PC-3 (cell line): ENCODE measurements around the gene SLC16A8. TPM values are rescaled to one million over a fixed set of nuclear protein-coding genes. Genes with fewer than 3 reads are reported as not detected.

Experiments used
- ATAC-seq: fragments of 200-7000 bp; cut with Tn5 transposase; 2 replicates; pipeline ENCODE4 v1.9.1; 2020; ENCODE audit warnings: mild to moderate bottlenecking, moderate library complexity
- BruUV-seq: library from RNA; stranded (reverse); fragments of 400-500 nt; replicated peaks from 2 replicates; lab custom pipeline; 2021; lab: Mats Ljungman, UMichigan
- CTCF ChIA-PET: fragments of 300-600 bp; sonication (Branson Sonifier 250); formaldehyde crosslinking; loops from one replicate; lab custom pipeline; 2022; ENCODE audit warnings: antibody characterized with exemption; lab: Charles Lee
- POLR2A ChIA-PET: fragments of 300-600 bp; sonication (Branson Sonifier 250); formaldehyde crosslinking; loops from one replicate; lab custom pipeline; 2022; ENCODE audit warnings: antibody characterized with exemption; ENCODE audit not compliant: unreplicated experiment; lab: Charles Lee
- DNase-seq: peaks from one replicate; pipeline ENCODE4 v3.0.0-alpha.2; 2015
- H2AFZ ChIP-seq: fragments of 300-600 bp; sonication (generic); 2 replicates; pipeline ENCODE4 v1.6.0; 2016; ENCODE audit warnings: antibody characterized with exemption, low read length
- H3F3A ChIP-seq: fragments of 300-600 bp; sonication (generic); one replicate; pipeline ENCODE4 v1.6.0; 2017; ENCODE audit warnings: antibody characterized with exemption, low read length, control low read depth, mild to moderate bottlenecking; ENCODE audit not compliant: unreplicated experiment
- H3K27ac ChIP-seq: fragments of 300-600 bp; sonication (generic); 2 replicates; pipeline ENCODE4 v1.5.1; 2016; ENCODE audit warnings: mild to moderate bottlenecking, low read length
- H3K27me3 ChIP-seq: fragments of 300-600 bp; sonication (generic); 2 replicates; pipeline ENCODE4 v1.6.1; 2016; ENCODE audit warnings: low read length, mixed read lengths
- H3K36me3 ChIP-seq: fragments of 300-600 bp; sonication (generic); 2 replicates; pipeline ENCODE4 v1.6.1; 2016; ENCODE audit warnings: low read depth, mixed run types, low read length, mixed read lengths
- H3K4me1 ChIP-seq: fragments of 300-600 bp; sonication (generic); 2 replicates; pipeline ENCODE4 v1.5.1; 2016; ENCODE audit warnings: low read length; ENCODE audit not compliant: insufficient read depth
- H3K4me2 ChIP-seq: fragments of 300-600 bp; sonication (generic); 2 replicates; pipeline ENCODE4 v1.6.0; 2016; ENCODE audit warnings: low read length
- H3K4me3 ChIP-seq: fragments of 300-600 bp; sonication (generic); 2 replicates; pipeline ENCODE4 v1.5.1; 2016; ENCODE audit warnings: mild to moderate bottlenecking, low read length, mixed read lengths
- H3K79me2 ChIP-seq: fragments of 300-600 bp; sonication (generic); 2 replicates; pipeline ENCODE4 v1.6.1; 2017; ENCODE audit warnings: low read length, mixed read lengths
- H3K9ac ChIP-seq: fragments of 300-600 bp; sonication (generic); 2 replicates; pipeline ENCODE4 v1.6.0; 2016; ENCODE audit warnings: mild to moderate bottlenecking, low read length
- H3K9me2 ChIP-seq: fragments of 300-600 bp; sonication (generic); replicated peaks from 2 replicates; pipeline ENCODE4 v1.6.1; 2016; ENCODE audit warnings: mixed run types, low read length, mixed read lengths
- H3K9me3 ChIP-seq: fragments of 300-600 bp; sonication (generic); 2 replicates; pipeline ENCODE4 v1.6.1; 2016; ENCODE audit warnings: low read length, mixed read lengths
- H4K20me1 ChIP-seq: fragments of 300-600 bp; sonication (generic); 2 replicates; pipeline ENCODE4 v1.6.1; 2016; ENCODE audit warnings: low read length, mixed read lengths
- EZH2 ChIP-seq: fragments of 300-600 bp; sonication (generic); IDR thresholded peaks from one replicate; pipeline ENCODE4 v1.6.1; 2017; ENCODE audit warnings: antibody characterized with exemption, mild to moderate bottlenecking, low read length; ENCODE audit not compliant: unreplicated experiment
- EZH2phosphoT487 ChIP-seq: fragments of 300-600 bp; sonication (generic); IDR thresholded peaks from 2 replicates; pipeline ENCODE4 v1.6.1; 2018; ENCODE audit warnings: mild to moderate bottlenecking, antibody characterized with exemption, low read length, borderline replicate concordance
- intact Hi-C: fragments of 100-400 bp; cut with micrococcal nuclease; formaldehyde crosslinking; loops from 2 replicates; pipeline ENCODE4 v1.9.0; 2023
- total RNA-seq: library from RNA; depleted of rRNA; stranded (reverse); fragments of >200 nt; gene quantifications from 2 replicates; pipeline ENCODE4 v1.2.3, GENCODE V29; 2014
- TF ChIP-seq, protein P1 (sequence below): fragments of 300-600 bp; sonication (generic); conservative IDR thresholded peaks from 2 replicates; pipeline ENCODE4 v1.5.1; 2017; ENCODE audit warnings: antibody characterized with exemption, low read depth, mild to moderate bottlenecking, low read length

The SLC16A8 gene
- total RNA-seq, 1 experiment from 2014 or later, result not detected

DNA sequence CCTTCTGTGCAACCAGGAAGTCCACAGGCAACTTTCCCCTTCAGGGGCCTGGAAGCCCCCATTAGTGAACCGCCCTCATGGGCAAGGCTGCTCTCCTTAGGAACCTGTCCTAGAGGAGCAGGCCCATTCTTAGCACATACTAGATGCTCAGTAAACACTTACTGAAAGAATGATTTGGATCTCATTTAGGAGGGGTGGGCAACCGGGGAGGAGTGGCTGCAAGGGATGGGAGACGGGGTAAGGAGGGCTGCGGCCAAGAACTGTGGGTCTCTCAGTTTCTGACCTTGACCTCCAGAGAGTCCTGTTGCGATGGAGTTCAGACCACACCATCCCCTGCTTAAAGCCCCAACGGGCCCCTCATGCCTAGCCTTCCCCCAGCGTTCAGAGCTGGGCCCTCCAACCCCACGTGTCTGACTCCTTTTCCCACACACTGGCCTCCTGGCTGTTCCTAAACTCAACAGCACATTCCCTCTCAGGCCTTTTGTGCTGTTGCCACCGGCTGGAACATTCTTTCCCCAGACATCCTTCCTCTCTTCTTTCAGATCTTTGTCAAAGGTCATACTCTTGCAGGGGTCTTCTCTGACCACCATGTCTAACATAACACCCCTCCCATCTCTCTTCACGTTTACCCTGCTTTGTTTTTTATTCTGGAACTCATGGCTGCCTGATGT, 47.5 kb downstream of the SLC16A8 start:
- H3K27me3 ChIP-seq, result no peaks in the 10 kb centered on the region
- no peaks in the 10 kb centered on the region for H3K9me3 ChIP-seq
- no peak overlapping the region for H3K4me2 ChIP-seq
- H4K20me1 ChIP-seq, result no peaks in the 10 kb centered on the region
- TF ChIP-seq EZH2 (no peak), EZH2phosphoT487 (no peak)
- TF ChIP-seq, protein P1, sequence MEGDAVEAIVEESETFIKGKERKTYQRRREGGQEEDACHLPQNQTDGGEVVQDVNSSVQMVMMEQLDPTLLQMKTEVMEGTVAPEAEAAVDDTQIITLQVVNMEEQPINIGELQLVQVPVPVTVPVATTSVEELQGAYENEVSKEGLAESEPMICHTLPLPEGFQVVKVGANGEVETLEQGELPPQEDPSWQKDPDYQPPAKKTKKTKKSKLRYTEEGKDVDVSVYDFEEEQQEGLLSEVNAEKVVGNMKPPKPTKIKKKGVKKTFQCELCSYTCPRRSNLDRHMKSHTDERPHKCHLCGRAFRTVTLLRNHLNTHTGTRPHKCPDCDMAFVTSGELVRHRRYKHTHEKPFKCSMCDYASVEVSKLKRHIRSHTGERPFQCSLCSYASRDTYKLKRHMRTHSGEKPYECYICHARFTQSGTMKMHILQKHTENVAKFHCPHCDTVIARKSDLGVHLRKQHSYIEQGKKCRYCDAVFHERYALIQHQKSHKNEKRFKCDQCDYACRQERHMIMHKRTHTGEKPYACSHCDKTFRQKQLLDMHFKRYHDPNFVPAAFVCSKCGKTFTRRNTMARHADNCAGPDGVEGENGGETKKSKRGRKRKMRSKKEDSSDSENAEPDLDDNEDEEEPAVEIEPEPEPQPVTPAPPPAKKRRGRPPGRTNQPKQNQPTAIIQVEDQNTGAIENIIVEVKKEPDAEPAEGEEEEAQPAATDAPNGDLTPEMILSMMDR, result no peak
- DNase-seq, result no peak
- H3K36me3 ChIP-seq, result no peaks in the 10 kb centered on the region
- intact Hi-C loops, result no loop called here
- H3K4me1 ChIP-seq, result peaks cover 14% of the 10 kb centered on the region
- ChIA-PET CTCF (no interaction called here), POLR2A (no interaction called here)
- H3K9ac ChIP-seq, result no peak overlapping the region
- no peaks in the 10 kb centered on the region for H3F3A ChIP-seq
- no peak overlapping the region for H3K4me3 ChIP-seq
- no peak overlapping the region for H3K27ac ChIP-seq
- H3K79me2 ChIP-seq, result no peaks in the 10 kb centered on the region
- H3K9me2 ChIP-seq, result no peaks in the 10 kb centered on the region
- no peak for ATAC-seq
- H2AFZ ChIP-seq, result no peak overlapping the region
- BruUV-seq, result no TSS peak

DNA sequence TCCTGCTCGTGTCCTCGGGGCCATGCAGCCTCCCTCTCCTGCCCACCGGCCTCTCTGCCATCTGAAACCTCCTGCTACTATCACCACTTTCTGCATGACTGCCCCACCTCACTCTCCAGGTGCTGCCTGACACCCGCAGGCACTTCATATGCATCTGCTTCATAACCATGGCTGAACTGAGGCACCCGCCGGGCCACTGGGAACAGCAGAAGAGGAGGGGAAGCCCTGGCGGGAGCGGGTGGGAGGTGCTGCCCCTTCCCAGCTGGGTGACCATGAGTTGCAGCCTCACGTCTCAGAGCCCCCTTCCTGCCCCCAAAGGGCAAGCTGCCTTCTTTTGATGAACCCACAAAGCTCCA, 48.5 kb downstream of the SLC16A8 start:
- no peak overlapping the region for H3K9ac ChIP-seq
- H4K20me1 ChIP-seq, result no peaks in the 10 kb centered on the region
- DNase-seq (no peak), ATAC-seq (no peak)
- no peak overlapping the region for H3K4me3 ChIP-seq
- H3K9me2 ChIP-seq, result no peaks in the 10 kb centered on the region
- no peaks in the 10 kb centered on the region for H3K27me3 ChIP-seq
- intact Hi-C loops, result no loop called here
- H3K4me1 ChIP-seq, result peaks cover 14% of the 10 kb centered on the region
- ChIA-PET POLR2A (no interaction called here), CTCF (no interaction called here)
- no peaks in the 10 kb centered on the region for H3K36me3 ChIP-seq
- no peak overlapping the region for H3K27ac ChIP-seq
- H3F3A ChIP-seq, result no peaks in the 10 kb centered on the region
- no TSS peak for BruUV-seq
- H2AFZ ChIP-seq, result no peak overlapping the region
- H3K4me2 ChIP-seq, result no peak overlapping the region
- no peaks in the 10 kb centered on the region for H3K79me2 ChIP-seq
- TF ChIP-seq, protein P1, result no peak
- no peak for TF ChIP-seq EZH2phosphoT487
- no peaks in the 10 kb centered on the region for H3K9me3 ChIP-seq

DNA sequence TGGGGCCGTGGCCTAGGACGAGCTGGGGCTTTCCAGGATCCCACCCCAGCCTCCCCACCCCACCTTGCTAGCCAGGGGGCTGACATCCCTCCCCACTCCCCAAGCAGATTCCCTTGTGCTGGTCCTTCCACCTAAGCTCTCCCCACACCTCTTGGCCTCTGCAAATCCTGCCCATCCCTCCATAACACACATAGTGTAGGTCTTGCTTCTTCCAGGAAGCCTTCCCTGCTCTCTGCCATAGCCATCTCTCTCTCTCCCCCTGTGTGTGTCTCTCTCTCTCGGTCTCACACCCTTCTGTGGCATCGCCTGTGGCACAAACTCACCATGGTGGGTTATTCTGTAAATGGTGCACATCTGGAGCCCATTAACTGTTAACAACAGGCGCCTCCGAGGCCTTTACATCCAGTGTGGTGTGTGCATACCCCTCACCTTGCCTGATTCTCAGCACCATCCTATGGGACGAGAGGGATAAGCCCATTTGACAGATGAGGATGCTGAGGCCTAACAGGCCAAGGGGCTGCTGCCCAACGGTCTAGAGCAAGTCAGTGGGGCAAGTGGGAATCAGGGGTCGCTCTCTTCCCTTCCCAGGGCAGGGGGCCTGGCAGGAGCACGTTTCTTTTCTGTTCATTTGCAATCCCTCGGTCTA, 49.0 kb downstream of the SLC16A8 start:
- no peak for DNase-seq
- H3K9ac ChIP-seq, result no peak overlapping the region
- ChIA-PET CTCF (interaction anchor here (0.5 kb wide), 1 partner anchor 519 kb away, joined by 9 read pairs; no protein-coding TSS in a partner anchor), POLR2A (interaction anchor here (0.6 kb wide), 1 partner anchor 552 kb away, joined by 3 read pairs; no protein-coding TSS in a partner anchor)
- H3K27me3 ChIP-seq, result no peaks in the 10 kb centered on the region
- intact Hi-C loops, result no loop called here
- no peaks in the 10 kb centered on the region for H3K9me2 ChIP-seq
- peak; percentile 16 for ATAC-seq
- H3K36me3 ChIP-seq, result no peaks in the 10 kb centered on the region
- TF ChIP-seq EZH2phosphoT487 (no peak), EZH2 (no peak)
- TF ChIP-seq, protein P1, result no peak
- no peaks in the 10 kb centered on the region for H4K20me1 ChIP-seq
- H3K4me2 ChIP-seq, result no peak overlapping the region
- H3K4me1 ChIP-seq, result peaks cover 14% of the 10 kb centered on the region
- no TSS peak for BruUV-seq
- peak overlapping the region; percentile 11; the same call in 1 of the 2 replicates for H3K27ac ChIP-seq
- H3K9me3 ChIP-seq, result no peaks in the 10 kb centered on the region
- H2AFZ ChIP-seq, result no peak overlapping the region
- H3F3A ChIP-seq, result no peaks in the 10 kb centered on the region
- H3K79me2 ChIP-seq, result no peaks in the 10 kb centered on the region
- H3K4me3 ChIP-seq, result no peak overlapping the region
